Dendritic cell treated with granulocyte-macrophage colony-stimulating factor and Interleukin-4, amounts not matched to agents 40 ng/mL and 50 ng/mL, for 4 days (primary cell): ENCODE measurements around the gene RAB19.
"Not testable (repeated sequence)": the region's sequence is repeated elsewhere in the genome, so short reads cannot be mapped to it uniquely, and the experiment has no call there.

Experiments
- H3K27ac Mint-ChIP-seq: one replicate; pipeline ENCODE4 v1.8.0; 2022; ENCODE audit warnings: mild to moderate bottlenecking, mixed read lengths
- H3K27me3 Mint-ChIP-seq: one replicate; pipeline ENCODE4 v1.8.0; 2022; ENCODE audit warnings: mild to moderate bottlenecking, mixed read lengths
- H3K36me3 Mint-ChIP-seq: one replicate; pipeline ENCODE4 v1.8.0; 2022; ENCODE audit warnings: low read depth, mixed read lengths
- H3K4me1 Mint-ChIP-seq: one replicate; pipeline ENCODE4 v1.8.0; 2022; ENCODE audit warnings: low read depth, mixed read lengths
- H3K4me3 Mint-ChIP-seq: one replicate; pipeline ENCODE4 v1.8.0; 2022; ENCODE audit warnings: mild to moderate bottlenecking, moderate library complexity, mixed read lengths
- H3K9me3 Mint-ChIP-seq: one replicate; pipeline ENCODE4 v1.8.0; 2022; ENCODE audit warnings: mixed read lengths
- intact Hi-C: fragments of 100-400 bp; cut with micrococcal nuclease; formaldehyde crosslinking; loops from one replicate; pipeline ENCODE4 v1.15.0; 2022

Gene RAB19

GRCh38 chr7:140390466-140391190, 13.2 kb upstream of the RAB19 start:
- H3K9me3 Mint-ChIP-seq = no peaks in the 10 kb centered on the region
- peaks cover 8% of the 10 kb centered on the region for H3K4me1 Mint-ChIP-seq
- H3K27me3 Mint-ChIP-seq = no peaks in the 10 kb centered on the region
- no peaks in the 10 kb centered on the region for H3K36me3 Mint-ChIP-seq
- H3K4me3 Mint-ChIP-seq = no peak overlapping the region
- intact Hi-C loops = no loop called here
- H3K27ac Mint-ChIP-seq = no peak overlapping the region

- no peaks in the 10 kb centered on the region for H3K9me3 Mint-ChIP-seq
- peaks cover 14% of the 10 kb centered on the region for H3K4me1 Mint-ChIP-seq
- no peak overlapping the region for H3K27ac Mint-ChIP-seq
- H3K36me3 Mint-ChIP-seq = no peaks in the 10 kb centered on the region
- H3K27me3 Mint-ChIP-seq = peaks cover 5% of the 10 kb centered on the region
- no peak overlapping the region for H3K4me3 Mint-ChIP-seq
- intact Hi-C loops = no loop called here
These were observed 12.2 kb upstream of the RAB19 start for GRCh38 chr7:140391634-140392033.

DNA sequence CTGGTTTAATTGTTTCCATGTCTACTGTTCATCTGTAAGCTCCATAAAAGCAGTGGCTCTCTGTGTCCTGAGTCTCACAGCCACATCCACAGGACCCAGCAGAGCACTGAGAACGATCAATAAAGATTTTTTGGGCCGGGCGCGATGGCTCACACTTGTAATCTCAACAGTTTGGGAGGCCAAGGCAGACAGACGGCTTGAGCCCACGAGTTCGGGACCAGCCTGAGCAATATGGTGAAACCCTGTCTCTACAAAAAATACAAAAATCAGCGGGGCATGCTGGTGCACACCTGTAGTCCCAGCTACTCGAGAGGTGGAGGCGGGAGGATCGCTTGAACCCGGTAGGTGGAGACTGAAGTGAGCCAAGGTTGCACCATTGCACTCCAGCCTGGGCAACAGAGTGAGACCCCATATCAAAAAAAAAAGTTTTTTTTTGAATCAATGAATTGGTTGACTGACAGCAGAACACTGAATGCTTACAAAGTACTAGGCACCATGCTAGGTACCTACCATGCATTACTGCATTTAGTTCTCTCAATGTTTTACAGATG, 10.0 kb upstream of the RAB19 start:
- Mint-ChIP-seq H3K27ac (no peak overlapping the region), H3K36me3 (peaks cover 6% of the 10 kb centered on the region), H3K4me3 (no peak overlapping the region), H3K27me3 (peaks cover 7% of the 10 kb centered on the region), H3K4me1 (peaks cover 23% of the 10 kb centered on the region), H3K9me3 (no peaks in the 10 kb centered on the region)
- intact Hi-C loops = no loop called here

GRCh38 chr7:140397784-140398750, 5.8 kb upstream of the RAB19 start, which contains the start of gene SLC37A3:
Gene SLC37A3 (minus strand): TSS chr7:140398530. CDS start chr7:140382526, 16,004 bp downstream.
- intact Hi-C loops = no loop called here
- Mint-ChIP-seq H3K4me1 (peaks cover 23% of the 10 kb centered on the region), H3K27ac (peak within 1 kb of the TSS; percentile 80), H3K36me3 (peaks cover 6% of the 10 kb centered on the region), H3K4me3 (peak within 1 kb of the TSS; percentile 92), H3K27me3 (peaks cover 26% of the 10 kb centered on the region), H3K9me3 (no peaks in the 10 kb centered on the region)

GRCh38 chr7:140398821-140399220, 5.0 kb upstream of the RAB19 start:
- peaks cover 32% of the 10 kb centered on the region for H3K27me3 Mint-ChIP-seq
- H3K9me3 Mint-ChIP-seq = no peaks in the 10 kb centered on the region
- H3K4me1 Mint-ChIP-seq = peaks cover 28% of the 10 kb centered on the region
- H3K36me3 Mint-ChIP-seq = peaks cover 6% of the 10 kb centered on the region
- no peak overlapping the region for H3K4me3 Mint-ChIP-seq
- H3K27ac Mint-ChIP-seq = no peak overlapping the region
- intact Hi-C loops = no loop called here

GRCh38 chr7:140400381-140400780, 3.5 kb upstream of the RAB19 start:
- Mint-ChIP-seq H3K9me3 (no peaks in the 10 kb centered on the region), H3K27ac (no peak overlapping the region), H3K27me3 (peaks cover 48% of the 10 kb centered on the region), H3K4me3 (no peak overlapping the region), H3K36me3 (peaks cover 6% of the 10 kb centered on the region), H3K4me1 (peaks cover 34% of the 10 kb centered on the region)
- intact Hi-C loops = no loop called here

GRCh38 chr7:140402178-140402835, 1.6 kb upstream of the RAB19 start:
- Mint-ChIP-seq H3K27me3 (peaks cover 50% of the 10 kb centered on the region), H3K36me3 (peaks cover 6% of the 10 kb centered on the region), H3K4me3 (no peak overlapping the region), H3K4me1 (peaks cover 25% of the 10 kb centered on the region), H3K9me3 (no peaks in the 10 kb centered on the region), H3K27ac (no peak overlapping the region)
- intact Hi-C loops = no loop called here

- Mint-ChIP-seq H3K36me3 (no peaks in the 10 kb centered on the region), H3K4me3 (no peak overlapping the region), H3K27ac (no peak overlapping the region), H3K27me3 (peaks cover 43% of the 10 kb centered on the region), H3K9me3 (no peaks in the 10 kb centered on the region), H3K4me1 (peaks cover 12% of the 10 kb centered on the region)
- intact Hi-C loops = no loop called here
These were observed 757 bp downstream of the RAB19 start for GRCh38 chr7:140404565-140405065.

GRCh38 chr7:140415361-140415760, 11.5 kb downstream of the RAB19 start:
- H3K27ac Mint-ChIP-seq = no peak overlapping the region
- H3K9me3 Mint-ChIP-seq = no peaks in the 10 kb centered on the region
- intact Hi-C loops = no loop called here
- H3K4me1 Mint-ChIP-seq = no peaks in the 10 kb centered on the region
- H3K36me3 Mint-ChIP-seq = no peaks in the 10 kb centered on the region
- H3K4me3 Mint-ChIP-seq = no peak overlapping the region
- H3K27me3 Mint-ChIP-seq = peaks cover 34% of the 10 kb centered on the region

DNA sequence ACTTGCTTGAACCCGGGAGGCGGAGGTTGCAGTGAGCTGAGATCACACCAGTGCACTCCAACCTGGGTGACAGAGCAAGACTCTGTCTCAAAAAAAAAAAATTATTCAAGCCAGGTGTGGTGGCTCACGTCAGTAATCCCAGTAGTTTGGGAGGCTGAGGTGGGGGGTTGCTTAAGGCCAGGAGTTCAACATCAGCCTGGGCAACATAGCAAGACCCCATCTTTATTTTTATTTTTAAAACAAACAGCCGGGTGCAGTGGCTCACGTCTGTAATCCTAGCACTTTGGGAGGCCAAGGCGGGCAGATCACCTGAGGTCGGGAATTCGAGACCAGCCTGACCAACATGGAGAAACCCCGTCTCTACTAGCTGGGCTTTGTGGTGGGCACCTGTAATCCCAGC, 12.0 kb downstream of the RAB19 start:
- H3K36me3 Mint-ChIP-seq, H3K9me3 Mint-ChIP-seq, H3K4me1 Mint-ChIP-seq, H3K4me3 Mint-ChIP-seq, H3K27ac Mint-ChIP-seq, intact Hi-C loops: not testable (repeated sequence)
- peaks cover 34% of the 10 kb centered on the region for H3K27me3 Mint-ChIP-seq

GRCh38 chr7:140416560-140416959, 12.7 kb downstream of the RAB19 start:
- H3K27ac Mint-ChIP-seq = no peak overlapping the region
- H3K27me3 Mint-ChIP-seq = peaks cover 34% of the 10 kb centered on the region
- H3K4me3 Mint-ChIP-seq = no peak overlapping the region
- intact Hi-C loops = no loop called here
- no peaks in the 10 kb centered on the region for H3K36me3 Mint-ChIP-seq
- no peaks in the 10 kb centered on the region for H3K9me3 Mint-ChIP-seq
- no peaks in the 10 kb centered on the region for H3K4me1 Mint-ChIP-seq

GRCh38 chr7:140417456-140418155, 13.7 kb downstream of the RAB19 start:
- Mint-ChIP-seq H3K36me3 (no peaks in the 10 kb centered on the region), H3K27ac (no peak overlapping the region), H3K27me3 (peaks cover 28% of the 10 kb centered on the region), H3K9me3 (no peaks in the 10 kb centered on the region), H3K4me1 (no peaks in the 10 kb centered on the region), H3K4me3 (no peak overlapping the region)
- intact Hi-C loops = no loop called here

- H3K9me3 Mint-ChIP-seq, H3K4me3 Mint-ChIP-seq, H3K27ac Mint-ChIP-seq, H3K36me3 Mint-ChIP-seq, H3K4me1 Mint-ChIP-seq, intact Hi-C loops: not testable (repeated sequence)
- peaks cover 30% of the 10 kb centered on the region for H3K27me3 Mint-ChIP-seq
These were observed 14.3 kb downstream of the RAB19 start for GRCh38 chr7:140418156-140418472.
